Measurements from ENCODE around the gene GOLGA8T. TPM values are rescaled to one million over a fixed set of nuclear protein-coding genes. Genes with fewer than 3 reads are reported as not detected.

Gene GOLGA8T
- not detected in 2 replicates for total RNA-seq

GRCh38 chr15:30134751-30135150 is at the start of gene GOLGA8T:
Gene GOLGA8T, plus strand, starts transcription at chr15:30135051. Its CDS starts 98 bp downstream, at chr15:30135149.

Other genes starting within 250 kb of the GOLGA8T start
- not detected in 2 replicates for gene GOLGA8J, start 52.1 kb upstream of the GOLGA8T start, total RNA-seq

All from hair follicular keratinocyte (primary cell).